ENCODE data around the gene COMMD3. TPM values are rescaled to one million over a fixed set of nuclear protein-coding genes. Genes with fewer than 3 reads are reported as not detected.

The COMMD3 gene
- total and polyA plus RNA-seq, 9 of the 15 experiments (the other 6 are each of a cell fraction or from before 2014, with no cell fraction given): 50.7 to 217 (median 80.1) TPM

DNA sequence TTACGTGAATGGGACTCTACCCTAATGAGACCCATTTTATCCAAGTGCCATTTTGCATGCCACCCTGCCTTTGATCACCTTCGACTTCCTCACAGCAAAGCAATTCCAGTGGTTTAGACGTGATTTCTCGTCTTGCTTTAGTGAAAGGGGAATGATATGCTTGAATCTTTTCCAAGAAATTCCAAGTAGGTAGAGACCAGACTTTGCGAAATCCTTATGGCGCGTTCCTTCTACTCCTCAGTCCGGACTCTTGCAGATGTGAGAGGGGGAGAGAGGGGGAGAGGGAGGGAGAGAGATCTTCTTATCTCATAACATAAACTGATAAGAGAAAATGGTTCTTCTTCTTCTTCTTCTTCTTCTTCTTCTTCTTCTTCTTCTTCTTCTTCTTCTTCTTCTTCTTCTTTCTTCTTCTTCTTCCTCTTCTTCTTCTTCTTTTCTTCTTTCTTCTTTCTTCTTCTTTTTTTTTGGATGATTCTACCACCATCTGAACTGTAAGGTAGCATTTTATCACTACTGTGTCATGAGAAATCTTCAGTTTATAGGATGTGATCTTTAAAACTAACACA, 30.0 kb downstream of the COMMD3 start:
- ATAC-seq (no peak), DNase-seq (ENCODE audit: extremely low read depth in 1 of 4, low spot score in 3 of 4) (no peak), FAIRE-seq (no peak)
- Histone ChIP-seq H3K36me3 (ENCODE audit: control insufficient read depth, insufficient read depth, low read length) (no peaks in the 10 kb centered on the region), H3K27ac (ENCODE audit: extremely low read depth, low read depth, low read length) (no peak overlapping the region), H3K4me2 (ENCODE audit: insufficient read depth, low read length) (no peak overlapping the region), H3K4me3 (no peak overlapping the region), H3K27me3 (ENCODE audit: control insufficient read depth in 2 of 2, insufficient read depth in 2 of 2, low read length in 2 of 2) (no peaks in the 10 kb centered on the region), H3K4me1 (replicated peaks in 1 of 2; ENCODE audit: control insufficient read depth in 2 of 2, insufficient read depth in 2 of 2, low read length in 2 of 2) (peaks cover 0 to 6% of the 10 kb centered on the region in 2 experiments; a peak in 4 of 5 replicates), H3K9me1 (ENCODE audit: control insufficient read depth, insufficient read depth, low read length) (no peaks in the 10 kb centered on the region), H3K9me3 (replicated peaks; ENCODE audit: control insufficient read depth, insufficient read depth, low read depth, low read length) (no peaks in the 10 kb centered on the region; the same call in 1 of the 2 replicates), H2AFZ (ENCODE audit: low read depth, low read length) (no peak overlapping the region), H3K9ac (ENCODE audit: insufficient read depth in 1 of 2, low read depth in 2 of 2, low read length in 2 of 2) (no peak overlapping the region), H4K20me1 (replicated peaks; ENCODE audit: control insufficient read depth, insufficient read depth, low read length) (no peaks in the 10 kb centered on the region), H3K79me2 (ENCODE audit: control insufficient read depth, insufficient read depth, low read length) (no peaks in the 10 kb centered on the region)
- CTCF ChIA-PET (ENCODE audit: low intra/inter-chr PET ratio): no interaction called here
- intact Hi-C loops (cut with micrococcal nuclease): no loop called here
- in situ Hi-C loops (cut with MboI): no loop called here
- TF ChIP-seq FOXP1 (CRISPR knock-in tag; IDR thresholded peaks at IDR 0.05) (no peak), ADNP (tag; IDR thresholded peaks at IDR 0.05) (no peak)
- TF ChIP-seq, protein P1, sequence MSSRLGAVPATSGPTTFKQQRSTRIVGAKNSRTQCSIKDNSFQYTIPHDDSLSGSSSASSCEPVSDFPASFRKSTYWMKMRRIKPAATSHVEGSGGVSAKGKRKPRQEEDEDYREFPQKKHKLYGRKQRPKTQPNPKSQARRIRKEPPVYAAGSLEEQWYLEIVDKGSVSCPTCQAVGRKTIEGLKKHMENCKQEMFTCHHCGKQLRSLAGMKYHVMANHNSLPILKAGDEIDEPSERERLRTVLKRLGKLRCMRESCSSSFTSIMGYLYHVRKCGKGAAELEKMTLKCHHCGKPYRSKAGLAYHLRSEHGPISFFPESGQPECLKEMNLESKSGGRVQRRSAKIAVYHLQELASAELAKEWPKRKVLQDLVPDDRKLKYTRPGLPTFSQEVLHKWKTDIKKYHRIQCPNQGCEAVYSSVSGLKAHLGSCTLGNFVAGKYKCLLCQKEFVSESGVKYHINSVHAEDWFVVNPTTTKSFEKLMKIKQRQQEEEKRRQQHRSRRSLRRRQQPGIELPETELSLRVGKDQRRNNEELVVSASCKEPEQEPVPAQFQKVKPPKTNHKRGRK (tag; IDR thresholded peaks at IDR 0.05): peak; percentile 70
- BruUV-seq (replicated peaks): no TSS peak
- POLR2A ChIA-PET: no interaction called here
- 91% methylated on average over 8 of the region's 8 CpGs for WGBS (ENCODE audit: insufficient coverage, low coverage, missing lambda C conversion rate)

DNA sequence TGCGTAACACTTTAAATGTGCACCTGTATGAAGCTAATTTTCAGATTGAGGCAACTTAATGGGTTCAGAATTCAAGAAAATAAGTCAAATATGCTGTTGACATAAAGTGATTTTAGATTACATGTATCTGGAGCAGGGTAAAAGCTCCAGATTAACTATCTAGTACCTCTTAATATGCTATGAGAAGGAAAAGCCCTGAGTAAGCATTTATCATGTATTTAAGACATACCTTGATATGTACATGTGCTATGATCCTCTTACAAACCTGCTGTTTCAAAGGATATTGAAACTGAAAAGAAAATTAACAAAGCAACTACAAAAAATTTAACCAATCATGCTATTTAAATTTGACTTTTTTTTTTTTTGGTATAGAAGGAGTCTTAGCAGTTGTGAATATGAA, 33.6 kb downstream of the COMMD3 start:
- Histone ChIP-seq H2AFZ (ENCODE audit: low read depth, low read length) (no peak overlapping the region), H3K36me3 (ENCODE audit: control insufficient read depth, insufficient read depth, low read length) (no peaks in the 10 kb centered on the region), H4K20me1 (replicated peaks; ENCODE audit: control insufficient read depth, insufficient read depth, low read length) (no peaks in the 10 kb centered on the region), H3K9ac (ENCODE audit: insufficient read depth in 1 of 2, low read depth in 2 of 2, low read length in 2 of 2) (no peak overlapping the region), H3K79me2 (ENCODE audit: control insufficient read depth, insufficient read depth, low read length) (no peaks in the 10 kb centered on the region), H3K9me3 (replicated peaks; ENCODE audit: control insufficient read depth, insufficient read depth, low read depth, low read length) (no peaks in the 10 kb centered on the region; the same call in 1 of the 2 replicates), H3K27ac (ENCODE audit: extremely low read depth, low read depth, low read length) (no peak overlapping the region), H3K27me3 (ENCODE audit: control insufficient read depth in 2 of 2, insufficient read depth in 2 of 2, low read length in 2 of 2) (no peaks in the 10 kb centered on the region), H3K9me1 (ENCODE audit: control insufficient read depth, insufficient read depth, low read length) (no peaks in the 10 kb centered on the region), H3K4me3 (no peak overlapping the region), H3K4me1 (replicated peaks in 1 of 2; ENCODE audit: control insufficient read depth in 2 of 2, insufficient read depth in 2 of 2, low read length in 2 of 2) (peaks cover 0 to 4% of the 10 kb centered on the region in 2 experiments; a peak in 1 of 5 replicates), H3K4me2 (ENCODE audit: insufficient read depth, low read length) (no peak overlapping the region)
- no TSS peak for BruUV-seq (replicated peaks)
- DNase-seq (ENCODE audit: extremely low read depth in 1 of 4, low spot score in 3 of 4) (no peak), FAIRE-seq (peak; percentile 32), ATAC-seq (no peak)
- in situ Hi-C loops (cut with MboI) (no loop called here), intact Hi-C loops (cut with micrococcal nuclease) (no loop called here)
- peak; percentile 85 for TF ChIP-seq MAFK (IDR thresholded peaks at IDR 0.05; ENCODE audit: low read length)
- TF ChIP-seq C11orf30 (IDR thresholded peaks at IDR 0.05; ENCODE audit: low read depth): peak; percentile 89
- TF ChIP-seq LARP7 (IDR thresholded peaks at IDR 0.05): no peak
- peak; percentile 81 for TF ChIP-seq MAFG (tag; conservative IDR thresholded peaks at IDR 0.05)
- TF ChIP-seq POLR2H (tag; IDR thresholded peaks at IDR 0.05; ENCODE audit: low read depth): no peak
- TF ChIP-seq ZNF316 (IDR thresholded peaks at IDR 0.05): peak; percentile 95
- TF ChIP-seq MAFF (IDR thresholded peaks at IDR 0.05; ENCODE audit: low read length): peak; percentile 89
- TF ChIP-seq, protein P2, sequence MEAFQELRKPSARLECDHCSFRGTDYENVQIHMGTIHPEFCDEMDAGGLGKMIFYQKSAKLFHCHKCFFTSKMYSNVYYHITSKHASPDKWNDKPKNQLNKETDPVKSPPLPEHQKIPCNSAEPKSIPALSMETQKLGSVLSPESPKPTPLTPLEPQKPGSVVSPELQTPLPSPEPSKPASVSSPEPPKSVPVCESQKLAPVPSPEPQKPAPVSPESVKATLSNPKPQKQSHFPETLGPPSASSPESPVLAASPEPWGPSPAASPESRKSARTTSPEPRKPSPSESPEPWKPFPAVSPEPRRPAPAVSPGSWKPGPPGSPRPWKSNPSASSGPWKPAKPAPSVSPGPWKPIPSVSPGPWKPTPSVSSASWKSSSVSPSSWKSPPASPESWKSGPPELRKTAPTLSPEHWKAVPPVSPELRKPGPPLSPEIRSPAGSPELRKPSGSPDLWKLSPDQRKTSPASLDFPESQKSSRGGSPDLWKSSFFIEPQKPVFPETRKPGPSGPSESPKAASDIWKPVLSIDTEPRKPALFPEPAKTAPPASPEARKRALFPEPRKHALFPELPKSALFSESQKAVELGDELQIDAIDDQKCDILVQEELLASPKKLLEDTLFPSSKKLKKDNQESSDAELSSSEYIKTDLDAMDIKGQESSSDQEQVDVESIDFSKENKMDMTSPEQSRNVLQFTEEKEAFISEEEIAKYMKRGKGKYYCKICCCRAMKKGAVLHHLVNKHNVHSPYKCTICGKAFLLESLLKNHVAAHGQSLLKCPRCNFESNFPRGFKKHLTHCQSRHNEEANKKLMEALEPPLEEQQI (IDR thresholded peaks at IDR 0.05): no peak
- ChIA-PET POLR2A (interaction anchor here (1.0 kb wide), 1 partner anchor 9 kb away, joined by 8 read pairs; no protein-coding TSS in a partner anchor), CTCF (ENCODE audit: low intra/inter-chr PET ratio) (no interaction called here)
- WGBS (ENCODE audit: insufficient coverage, low coverage, missing lambda C conversion rate): 100% methylated on average over 1 of the region's 1 CpG

All from K562 (cell line).